GM19468 (cell line): ENCODE results near the gene ESYT3.

Source experiments
- ATAC-seq: cut with Tn5 transposase; IDR thresholded peaks from one replicate; pipeline ENCODE4 v1.9.1; 2021; ENCODE audit warnings: mild to moderate bottlenecking, moderate library complexity, moderate number of reproducible peaks; ENCODE audit not compliant: unreplicated experiment; ENCODE audit errors: extremely low read depth

ESYT3 gene

GRCh38 chr3:138434276-138434874 lies at the start of gene ESYT3:
ESYT3 (plus strand) TSS chr3:138434616; CDS start chr3:138434799, 183 bp downstream.
- no peak for ATAC-seq

- no peak for ATAC-seq
These were observed 49.4 kb upstream of the ESYT3 start for GRCh38 chr3:138384976-138385375.

- ATAC-seq = no peak
These were observed 45.2 kb upstream of the ESYT3 start for GRCh38 chr3:138389144-138389601.

GRCh38 chr3:138389841-138390581 lies 44.4 kb upstream of the ESYT3 start:
- ATAC-seq = no peak

- no peak for ATAC-seq
These were observed 43.9 kb upstream of the ESYT3 start for GRCh38 chr3:138390582-138390932.

GRCh38 chr3:138394156-138394555 lies 40.3 kb upstream of the ESYT3 start:
- ATAC-seq = no peak

GRCh38 chr3:138394686-138395085 lies 39.7 kb upstream of the ESYT3 start:
- no peak for ATAC-seq

- ATAC-seq = no peak
These were observed 38.3 kb upstream of the ESYT3 start for GRCh38 chr3:138395865-138396751.

- ATAC-seq = no peak
These were observed 37.5 kb upstream of the ESYT3 start for GRCh38 chr3:138396752-138397410.

GRCh38 chr3:138397983-138398382 lies 36.4 kb upstream of the ESYT3 start:
- no peak for ATAC-seq

- ATAC-seq = no peak
These were observed 35.4 kb upstream of the ESYT3 start for GRCh38 chr3:138398791-138399575.

GRCh38 chr3:138399766-138400165 lies 34.6 kb upstream of the ESYT3 start:
- no peak for ATAC-seq

GRCh38 chr3:138400651-138401070 lies 33.8 kb upstream of the ESYT3 start:
- ATAC-seq = no peak

GRCh38 chr3:138401834-138402233 lies 32.6 kb upstream of the ESYT3 start:
- ATAC-seq = no peak

- no peak for ATAC-seq
These were observed 30.3 kb upstream of the ESYT3 start for GRCh38 chr3:138404121-138404520.

GRCh38 chr3:138405001-138405400 lies 29.4 kb upstream of the ESYT3 start:
- no peak for ATAC-seq

GRCh38 chr3:138405486-138405885 lies 28.9 kb upstream of the ESYT3 start:
- no peak for ATAC-seq

GRCh38 chr3:138406606-138407005 lies 27.8 kb upstream of the ESYT3 start:
- no peak for ATAC-seq

GRCh38 chr3:138407236-138407907 lies 27.0 kb upstream of the ESYT3 start:
- no peak for ATAC-seq
